ENCODE results near the gene PXDN. TPM values are rescaled to one million over a fixed set of nuclear protein-coding genes. Genes with fewer than 3 reads are reported as not detected.

PXDN gene
- total and polyA plus RNA-seq, 10 of the 15 experiments (the other 5 are each of a cell fraction or from before 2014, with no cell fraction given): 0.12 to 0.69 (median 0.23) TPM; not detected in 5

GRCh38 chr2:1613731-1614354 lies 130.5 kb downstream of the PXDN start:
- 22% methylated on average over 7 of the region's 7 CpGs for WGBS (ENCODE audit: insufficient coverage, insufficient replicate concordance, low lambda C conversion rate, missing lambda C conversion rate)
- POLR2A ChIA-PET: no interaction called here
- H3K27me3 ChIP-seq (replicated peaks in 1 of 2; ENCODE audit: control insufficient read depth in 2 of 2, insufficient read depth in 2 of 2, low read length in 1 of 2): no peaks in the 10 kb centered on the region
- RAD21 ChIA-PET (ENCODE audit: unreplicated experiment): no interaction called here
- SMC1A ChIA-PET (ENCODE audit: uncharacterized antibody, unreplicated experiment): no interaction called here
- no TSS peak for BruUV-seq (replicated peaks)
- H3K4me1 ChIP-seq (ENCODE audit: control insufficient read depth, insufficient read depth, low read length): no peaks in the 10 kb centered on the region
- H3K4me2 ChIP-seq (ENCODE audit: control insufficient read depth, insufficient read depth): no peak overlapping the region
- in situ Hi-C loops (cut with MboI) (no loop called here), intact Hi-C loops (cut with micrococcal nuclease; ENCODE audit: unreplicated experiment) (no loop called here)
- H3K79me2 ChIP-seq (ENCODE audit: control insufficient read depth, insufficient read depth, low read length): no peaks in the 10 kb centered on the region
- TF ChIP-seq CBFB (IDR thresholded peaks at IDR 0.05; ENCODE audit: low read depth): no peak
- TF ChIP-seq STAT1 (conservative IDR thresholded peaks at IDR 0.05): no peak
- no peak for TF ChIP-seq SIN3A (IDR thresholded peaks at IDR 0.05; ENCODE audit: low read depth, low read length)
- TF ChIP-seq E2F8 (IDR thresholded peaks at IDR 0.05; ENCODE audit: low read depth, partially characterized antibody): no peak
- no peak for TF ChIP-seq ZNF24 (IDR thresholded peaks at IDR 0.05)
- TF ChIP-seq CREM (IDR thresholded peaks at IDR 0.05; ENCODE audit: low read depth): no peak
- no peak for TF ChIP-seq NKRF (conservative IDR thresholded peaks at IDR 0.05)
- TF ChIP-seq NFXL1 (IDR thresholded peaks at IDR 0.05; ENCODE audit: borderline replicate concordance): no peak
- H2AFZ ChIP-seq (ENCODE audit: control insufficient read depth, low read depth, low read length): no peak overlapping the region
- DNase-seq (ENCODE audit: low read depth, low spot score): no peak
- no peaks in the 10 kb centered on the region for H3K9me3 ChIP-seq (replicated peaks; ENCODE audit: control insufficient read depth, insufficient read depth, low read length)
- no peak overlapping the region for H3K27ac ChIP-seq (ENCODE audit: control insufficient read depth, insufficient read depth)
- FAIRE-seq: no peak
- H3K4me3 ChIP-seq: no peak overlapping the region
- CTCF ChIA-PET: no interaction called here
- H3K9ac ChIP-seq (ENCODE audit: control insufficient read depth, insufficient read depth, low read length): no peak overlapping the region
- no peak for ATAC-seq
- no peaks in the 10 kb centered on the region for H4K20me1 ChIP-seq (ENCODE audit: control insufficient read depth, insufficient read depth)
- no peaks in the 10 kb centered on the region for H3K36me3 ChIP-seq (ENCODE audit: control insufficient read depth in 2 of 2, insufficient read depth in 2 of 2, low read length in 1 of 2)

Measured in GM12878 (cell line).